WTC11 (cell line): ENCODE measurements around the gene ELP4. TPM values are rescaled to one million over a fixed set of nuclear protein-coding genes. Genes with fewer than 3 reads are reported as not detected.

Source experiments
- ATAC-seq: fragments of 200-7000 bp; cut with Tn5 transposase; 2 replicates; pipeline ENCODE4 v1.10.0; 2021; ENCODE audit warnings: mild to moderate bottlenecking, moderate library complexity
- CTCF ChIA-PET: fragments of 300-600 bp; sonication (Branson Sonifier 250); formaldehyde crosslinking; loops from one replicate; lab custom pipeline; 2021; ENCODE audit warnings: antibody characterized with exemption; lab: Charles Lee
- POLR2A ChIA-PET: fragments of 350-600 bp; sonication (Branson Sonifier 250); formaldehyde crosslinking; loops from one replicate; lab custom pipeline; 2021; ENCODE audit warnings: antibody characterized with exemption; lab: Charles Lee
- DNase-seq: peaks from one replicate; pipeline ENCODE4 v3.0.0; 2021; ENCODE audit warnings: low spot score
- H3K27ac Mint-ChIP-seq: 2 replicates; pipeline ENCODE4 v1.8.0; 2021; ENCODE audit warnings: mixed read lengths
- H3K27me3 Mint-ChIP-seq: 2 replicates; pipeline ENCODE4 v1.8.0; 2021; ENCODE audit warnings: low read depth, mild to moderate bottlenecking, moderate library complexity, mixed read lengths
- H3K36me3 Mint-ChIP-seq: 2 replicates; pipeline ENCODE4 v1.8.0; 2021; ENCODE audit warnings: mixed read lengths
- H3K4me1 Mint-ChIP-seq: 2 replicates; pipeline ENCODE4 v1.8.0; 2022; ENCODE audit warnings: mixed read lengths
- H3K4me3 Mint-ChIP-seq: 2 replicates; pipeline ENCODE4 v1.8.0; 2021; ENCODE audit warnings: mild to moderate bottlenecking, moderate library complexity, mixed read lengths
- H3K9me3 Mint-ChIP-seq: 2 replicates; pipeline ENCODE4 v1.8.0; 2021; ENCODE audit warnings: mixed read lengths
- ATF6 ChIP-seq: sonication (generic); formaldehyde crosslinking; IDR thresholded peaks from 2 replicates; pipeline ENCODE4 v1.8.1; 2023; ENCODE audit warnings: mild to moderate bottlenecking, missing genetic modification reagents
- E2F1 ChIP-seq: sonication (generic); formaldehyde crosslinking; IDR thresholded peaks from 2 replicates; pipeline ENCODE4 v1.8.0; 2022; ENCODE audit warnings: mild to moderate bottlenecking, missing genetic modification reagents
- ESRRA ChIP-seq: sonication (generic); formaldehyde crosslinking; IDR thresholded peaks from 2 replicates; pipeline ENCODE4 v1.8.1; 2022; ENCODE audit warnings: mild to moderate bottlenecking, missing genetic modification reagents, borderline replicate concordance
- FOXK1 ChIP-seq: sonication (generic); formaldehyde crosslinking; IDR thresholded peaks from 2 replicates; pipeline ENCODE4 v1.8.0; 2022; ENCODE audit warnings: mild to moderate bottlenecking, moderate library complexity, missing genetic modification reagents
- FOXP4 ChIP-seq: sonication (generic); formaldehyde crosslinking; IDR thresholded peaks from 2 replicates; pipeline ENCODE4 v1.8.0; 2022; ENCODE audit warnings: mild to moderate bottlenecking, missing genetic modification reagents
- NFATC4 ChIP-seq: fragments of 250-450 bp; sonication (Bioruptor Pico); IDR thresholded peaks from 2 replicates; pipeline ENCODE4 v1.9.0; 2021; ENCODE audit warnings: mild to moderate bottlenecking
- NR1H2 ChIP-seq: sonication (generic); formaldehyde crosslinking; IDR thresholded peaks from 2 replicates; pipeline ENCODE4 v1.9.0; 2021; ENCODE audit warnings: mild to moderate bottlenecking, moderate library complexity, missing genetic modification reagents
- RELA ChIP-seq: sonication (generic); formaldehyde crosslinking; IDR thresholded peaks from 2 replicates; pipeline ENCODE4 v1.8.1; 2022; ENCODE audit warnings: missing genetic modification reagents, mild to moderate bottlenecking, borderline replicate concordance
- SMAD4 ChIP-seq: sonication (generic); formaldehyde crosslinking; IDR thresholded peaks from 2 replicates; pipeline ENCODE4 v1.8.0; 2022; ENCODE audit warnings: mild to moderate bottlenecking, missing genetic modification reagents
- SP1 ChIP-seq: sonication (generic); formaldehyde crosslinking; conservative IDR thresholded peaks from 2 replicates; pipeline ENCODE4 v1.8.1; 2022; ENCODE audit warnings: missing genetic modification reagents
- ZNF317 ChIP-seq: sonication (generic); formaldehyde crosslinking; IDR thresholded peaks from 2 replicates; pipeline ENCODE4 v1.8.1; 2023; ENCODE audit warnings: low read depth, mild to moderate bottlenecking, moderate library complexity, missing genetic modification reagents, borderline replicate concordance
- ZNF512 ChIP-seq: sonication (generic); formaldehyde crosslinking; IDR thresholded peaks from 2 replicates; pipeline ENCODE4 v1.8.1; 2022; ENCODE audit warnings: missing genetic modification reagents, borderline replicate concordance
- ZNF532 ChIP-seq: fragments of 250-450 bp; sonication (Bioruptor Pico); IDR thresholded peaks from 2 replicates; pipeline ENCODE4 v1.9.0; 2021; ENCODE audit warnings: mild to moderate bottlenecking, borderline replicate concordance
- total RNA-seq: library from RNA; stranded (reverse); gene quantifications from 3 replicates; pipeline ENCODE4 v1.2.3, GENCODE V29; 2021
- TF ChIP-seq, protein P1 (sequence below): sonication (generic); formaldehyde crosslinking; IDR thresholded peaks from 2 replicates; pipeline ENCODE4 v1.8.1; 2023; ENCODE audit warnings: mild to moderate bottlenecking, moderate library complexity, missing genetic modification reagents
- TF ChIP-seq, protein P2 (sequence below): sonication (generic); formaldehyde crosslinking; conservative IDR thresholded peaks from 2 replicates; pipeline ENCODE4 v1.8.1; 2023; ENCODE audit warnings: mild to moderate bottlenecking, low read depth, missing genetic modification reagents, moderate library complexity
- TF ChIP-seq, protein P3 (sequence below): sonication (generic); formaldehyde crosslinking; IDR thresholded peaks from 2 replicates; pipeline ENCODE4 v1.8.0; 2022; ENCODE audit warnings: mild to moderate bottlenecking, missing genetic modification reagents
- TF ChIP-seq, protein P4 (sequence below): sonication (generic); formaldehyde crosslinking; IDR thresholded peaks from 2 replicates; pipeline ENCODE4 v1.8.1; 2023; ENCODE audit warnings: mild to moderate bottlenecking, missing genetic modification reagents

Gene ELP4
- total RNA-seq, 1 experiment from 2014 or later = 14.6 TPM

- H3K9me3 Mint-ChIP-seq = peaks cover 30% of the 10 kb centered on the region
- no peak for ATAC-seq
- H3K4me1 Mint-ChIP-seq = peaks cover 21% of the 10 kb centered on the region
- H3K27me3 Mint-ChIP-seq = no peaks in the 10 kb centered on the region
- H3K36me3 Mint-ChIP-seq = peaks cover 40% of the 10 kb centered on the region
- no peak for TF ChIP-seq E2F1 (CRISPR knock-in tag)
- no peak for TF ChIP-seq ZNF317 (CRISPR knock-in tag)
- TF ChIP-seq ZNF532 (CRISPR knock-in tag) = no peak
- TF ChIP-seq, protein P1, sequence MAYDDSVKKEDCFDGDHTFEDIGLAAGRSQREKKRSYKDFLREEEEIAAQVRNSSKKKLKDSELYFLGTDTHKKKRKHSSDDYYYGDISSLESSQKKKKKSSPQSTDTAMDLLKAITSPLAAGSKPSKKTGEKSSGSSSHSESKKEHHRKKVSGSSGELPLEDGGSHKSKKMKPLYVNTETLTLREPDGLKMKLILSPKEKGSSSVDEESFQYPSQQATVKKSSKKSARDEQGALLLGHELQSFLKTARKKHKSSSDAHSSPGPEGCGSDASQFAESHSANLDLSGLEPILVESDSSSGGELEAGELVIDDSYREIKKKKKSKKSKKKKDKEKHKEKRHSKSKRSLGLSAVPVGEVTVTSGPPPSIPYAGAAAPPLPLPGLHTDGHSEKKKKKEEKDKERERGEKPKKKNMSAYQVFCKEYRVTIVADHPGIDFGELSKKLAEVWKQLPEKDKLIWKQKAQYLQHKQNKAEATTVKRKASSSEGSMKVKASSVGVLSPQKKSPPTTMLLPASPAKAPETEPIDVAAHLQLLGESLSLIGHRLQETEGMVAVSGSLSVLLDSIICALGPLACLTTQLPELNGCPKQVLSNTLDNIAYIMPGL (CRISPR knock-in tag) = no peak
- TF ChIP-seq, protein P2, sequence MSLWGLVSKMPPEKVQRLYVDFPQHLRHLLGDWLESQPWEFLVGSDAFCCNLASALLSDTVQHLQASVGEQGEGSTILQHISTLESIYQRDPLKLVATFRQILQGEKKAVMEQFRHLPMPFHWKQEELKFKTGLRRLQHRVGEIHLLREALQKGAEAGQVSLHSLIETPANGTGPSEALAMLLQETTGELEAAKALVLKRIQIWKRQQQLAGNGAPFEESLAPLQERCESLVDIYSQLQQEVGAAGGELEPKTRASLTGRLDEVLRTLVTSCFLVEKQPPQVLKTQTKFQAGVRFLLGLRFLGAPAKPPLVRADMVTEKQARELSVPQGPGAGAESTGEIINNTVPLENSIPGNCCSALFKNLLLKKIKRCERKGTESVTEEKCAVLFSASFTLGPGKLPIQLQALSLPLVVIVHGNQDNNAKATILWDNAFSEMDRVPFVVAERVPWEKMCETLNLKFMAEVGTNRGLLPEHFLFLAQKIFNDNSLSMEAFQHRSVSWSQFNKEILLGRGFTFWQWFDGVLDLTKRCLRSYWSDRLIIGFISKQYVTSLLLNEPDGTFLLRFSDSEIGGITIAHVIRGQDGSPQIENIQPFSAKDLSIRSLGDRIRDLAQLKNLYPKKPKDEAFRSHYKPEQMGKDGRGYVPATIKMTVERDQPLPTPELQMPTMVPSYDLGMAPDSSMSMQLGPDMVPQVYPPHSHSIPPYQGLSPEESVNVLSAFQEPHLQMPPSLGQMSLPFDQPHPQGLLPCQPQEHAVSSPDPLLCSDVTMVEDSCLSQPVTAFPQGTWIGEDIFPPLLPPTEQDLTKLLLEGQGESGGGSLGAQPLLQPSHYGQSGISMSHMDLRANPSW = no peak
- no peak for TF ChIP-seq NR1H2 (CRISPR knock-in tag)
- TF ChIP-seq, protein P3, sequence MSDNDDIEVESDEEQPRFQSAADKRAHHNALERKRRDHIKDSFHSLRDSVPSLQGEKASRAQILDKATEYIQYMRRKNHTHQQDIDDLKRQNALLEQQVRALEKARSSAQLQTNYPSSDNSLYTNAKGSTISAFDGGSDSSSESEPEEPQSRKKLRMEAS (CRISPR knock-in tag) = no peak
- TF ChIP-seq FOXP4 (CRISPR knock-in tag) = no peak
- no peak for TF ChIP-seq ATF6 (CRISPR knock-in tag)
- TF ChIP-seq SMAD4 (CRISPR knock-in tag) = no peak
- no peak for TF ChIP-seq SP1
- TF ChIP-seq, protein P4, sequence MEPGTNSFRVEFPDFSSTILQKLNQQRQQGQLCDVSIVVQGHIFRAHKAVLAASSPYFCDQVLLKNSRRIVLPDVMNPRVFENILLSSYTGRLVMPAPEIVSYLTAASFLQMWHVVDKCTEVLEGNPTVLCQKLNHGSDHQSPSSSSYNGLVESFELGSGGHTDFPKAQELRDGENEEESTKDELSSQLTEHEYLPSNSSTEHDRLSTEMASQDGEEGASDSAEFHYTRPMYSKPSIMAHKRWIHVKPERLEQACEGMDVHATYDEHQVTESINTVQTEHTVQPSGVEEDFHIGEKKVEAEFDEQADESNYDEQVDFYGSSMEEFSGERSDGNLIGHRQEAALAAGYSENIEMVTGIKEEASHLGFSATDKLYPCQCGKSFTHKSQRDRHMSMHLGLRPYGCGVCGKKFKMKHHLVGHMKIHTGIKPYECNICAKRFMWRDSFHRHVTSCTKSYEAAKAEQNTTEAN (CRISPR knock-in tag) = no peak
- no peak for TF ChIP-seq NFATC4
- TF ChIP-seq FOXK1 (CRISPR knock-in tag) = no peak
- TF ChIP-seq RELA (CRISPR knock-in tag) = no peak
- TF ChIP-seq ESRRA (CRISPR knock-in tag) = no peak
- no peak for TF ChIP-seq ZNF512 (CRISPR knock-in tag)
- no peak overlapping the region for H3K27ac Mint-ChIP-seq
- ChIA-PET CTCF (interaction anchor here (0.9 to 1.1 kb wide), 2 partner anchors 253 to 684 kb away, joined by 3 read pairs; no protein-coding TSS in a partner anchor), POLR2A (no interaction called here)
- no peak overlapping the region for H3K4me3 Mint-ChIP-seq
- DNase-seq = no peak
These were observed 17.1 kb upstream of the ELP4 start for GRCh38 chr11:31492320-31492913.
